HG03469 (cell line): ENCODE measurements around the gene BCL2L11.
A peak's percentile ranks its signal among the peaks of the same experiment; 100 is the strongest.
"Not testable (repeated sequence)": the region's sequence is repeated elsewhere in the genome, so short reads cannot be mapped to it uniquely, and the experiment has no call there.

Source experiments
- ATAC-seq: cut with Tn5 transposase; IDR thresholded peaks from one replicate; pipeline ENCODE4 v1.9.1; 2021; ENCODE audit warnings: mild to moderate bottlenecking, moderate library complexity, moderate number of reproducible peaks; ENCODE audit not compliant: unreplicated experiment

The BCL2L11 gene

GRCh38 chr2:111120253-111121027 lies at the start of gene BCL2L11:
TSS of gene BCL2L11 (plus strand) at chr2:111120914. CDS start at chr2:111123746, 2,832 bp downstream.
- peak; percentile 27 for ATAC-seq

GRCh38 chr2:111071600-111072171 lies 49.0 kb upstream of the BCL2L11 start:
- no peak for ATAC-seq

- no peak for ATAC-seq
Measured at GRCh38 chr2:111072220-111072871, 48.4 kb upstream of the BCL2L11 start.

- ATAC-seq, result not testable (repeated sequence)
Measured at GRCh38 chr2:111082659-111083058, 38.1 kb upstream of the BCL2L11 start.

GRCh38 chr2:111091811-111092211 lies 28.9 kb upstream of the BCL2L11 start:
- no peak for ATAC-seq

- no peak for ATAC-seq
Measured at GRCh38 chr2:111094691-111095090, 26.0 kb upstream of the BCL2L11 start.

GRCh38 chr2:111095434-111095833 lies 25.3 kb upstream of the BCL2L11 start:
- ATAC-seq, result no peak

GRCh38 chr2:111099402-111099801 lies 21.3 kb upstream of the BCL2L11 start:
- ATAC-seq, result no peak

- no peak for ATAC-seq
Measured at GRCh38 chr2:111100087-111100764, 20.5 kb upstream of the BCL2L11 start.

- ATAC-seq, result peak; percentile 79
Measured at GRCh38 chr2:111100765-111101162, 19.9 kb upstream of the BCL2L11 start.

GRCh38 chr2:111101592-111101991 lies 19.1 kb upstream of the BCL2L11 start:
- ATAC-seq, result no peak

- no peak for ATAC-seq
Measured at GRCh38 chr2:111102216-111102615, 18.5 kb upstream of the BCL2L11 start.

- ATAC-seq, result no peak
Measured at GRCh38 chr2:111105926-111106325, 14.8 kb upstream of the BCL2L11 start.

GRCh38 chr2:111106706-111107105 lies 14.0 kb upstream of the BCL2L11 start:
- ATAC-seq, result no peak

- no peak for ATAC-seq
Measured at GRCh38 chr2:111108745-111109271, 11.9 kb upstream of the BCL2L11 start.

GRCh38 chr2:111111101-111111755 lies 9.5 kb upstream of the BCL2L11 start:
- ATAC-seq, result no peak

GRCh38 chr2:111113838-111114237 lies 6.9 kb upstream of the BCL2L11 start:
- no peak for ATAC-seq

- no peak for ATAC-seq
Measured at GRCh38 chr2:111116011-111116746, 4.5 kb upstream of the BCL2L11 start.

GRCh38 chr2:111116843-111117597 lies 3.7 kb upstream of the BCL2L11 start:
- no peak for ATAC-seq
